ENCODE data around the gene TNNC2. TPM values are rescaled to one million over a fixed set of nuclear protein-coding genes. Genes with fewer than 3 reads are reported as not detected.
"Not testable (repeated sequence)": the region's sequence is repeated elsewhere in the genome, so short reads cannot be mapped to it uniquely, and the experiment has no call there.

TNNC2 gene
- polyA plus RNA-seq (2012; ENCODE audit: low read depth, missing spikeins), result 0.58 TPM

DNA sequence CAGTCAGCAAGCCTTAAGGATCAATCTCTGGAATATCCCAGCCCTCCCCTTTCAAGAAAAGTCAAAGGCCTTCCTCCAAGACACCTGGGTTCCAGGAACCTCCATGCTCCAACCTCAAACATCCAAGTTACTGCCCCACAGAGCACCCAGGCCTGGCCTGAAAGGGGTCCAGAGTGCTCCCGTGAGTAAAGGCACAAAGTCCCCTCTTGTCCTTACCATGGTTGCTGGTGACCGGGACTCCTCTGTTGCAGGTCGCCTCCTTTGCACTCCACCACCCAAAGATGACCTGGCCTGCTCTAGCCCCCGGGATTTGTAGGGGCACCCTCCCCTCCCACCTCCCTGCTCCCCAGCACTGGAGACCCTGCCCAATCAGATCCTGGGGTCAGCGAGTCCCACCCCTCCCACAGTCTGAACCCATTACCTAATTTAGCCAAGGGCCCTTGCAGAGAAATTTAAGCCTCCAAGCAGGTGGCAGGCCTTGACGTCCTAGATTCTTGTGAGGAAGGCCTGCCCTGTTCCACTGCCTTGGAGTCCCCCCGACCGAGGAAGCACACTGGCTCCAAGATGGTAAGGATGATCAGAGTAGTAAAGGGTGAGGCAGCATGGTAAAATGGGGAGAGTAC lies at the start of gene TNNC2:
TNNC2 (minus strand) TSS at position 283 of the 623 bp plus-strand sequence; CDS start at position 219, 64 bp downstream.
- FAIRE-seq, result no peak

DNA sequence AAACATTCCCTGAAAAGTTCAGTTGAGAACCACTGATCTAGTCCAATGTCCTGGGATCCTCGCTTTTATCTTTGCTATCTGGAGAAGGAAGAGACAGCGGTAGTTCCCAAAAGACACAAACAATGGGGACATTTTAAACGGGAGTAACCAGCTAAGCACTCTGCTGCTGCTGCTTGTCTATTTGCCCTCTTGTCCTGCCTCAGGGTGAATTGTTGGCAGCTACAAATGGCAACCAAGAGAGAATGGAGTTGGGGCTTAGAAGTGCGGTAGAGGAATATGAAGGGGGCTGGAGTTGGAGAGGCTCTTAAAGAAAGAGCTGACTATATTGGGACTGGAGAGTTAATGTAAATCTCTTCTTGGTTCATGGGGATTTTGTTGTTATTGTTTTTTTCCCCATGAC lies 47.5 kb upstream of the TNNC2 start:
- FAIRE-seq, result no peak
- DNase-seq (ENCODE audit: insufficient read length, low spot score), result no peak
- TF ChIP-seq POLR2AphosphoS5 (IDR thresholded peaks at IDR 0.05; ENCODE audit: low read depth, low read length), result no peak
- no peak for TF ChIP-seq PAX5 (IDR thresholded peaks at IDR 0.05; ENCODE audit: insufficient read depth, low read length, severe bottlenecking)

More for the DNA sequence above, at the start of gene TNNC2:
- DNase-seq (ENCODE audit: insufficient read length, low spot score), result no peak
- TF ChIP-seq POLR2AphosphoS5 (IDR thresholded peaks at IDR 0.05; ENCODE audit: low read depth, low read length), result no peak
- TF ChIP-seq SPI1 (IDR thresholded peaks at IDR 0.05; ENCODE audit: low read depth, low read length), result no peak
- TF ChIP-seq POU2F2 (IDR thresholded peaks at IDR 0.05; ENCODE audit: low read depth, low read length), result no peak
- no peak for TF ChIP-seq TAF1 (IDR thresholded peaks at IDR 0.05; ENCODE audit: low read depth, low read length)

DNA sequence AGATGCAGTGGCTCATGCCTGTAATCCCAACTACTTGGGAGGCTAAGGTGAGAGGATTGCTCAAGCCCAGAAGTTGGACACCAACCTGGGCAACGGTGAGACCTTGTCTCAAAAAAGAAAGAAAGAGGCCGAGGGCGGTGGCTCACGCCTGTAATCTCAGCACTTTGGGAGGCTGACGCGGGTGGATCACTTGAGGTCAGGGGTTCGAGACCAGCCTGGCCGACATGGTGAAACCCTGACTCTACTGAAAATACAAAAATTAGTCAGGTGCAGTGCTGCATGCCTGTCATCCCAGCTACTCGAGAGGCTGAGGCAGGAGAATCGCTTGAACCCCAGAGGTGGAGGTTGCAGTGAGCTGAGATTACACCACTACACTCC lies 47.0 kb upstream of the TNNC2 start:
- not testable (repeated sequence) for DNase-seq (ENCODE audit: insufficient read length, low spot score); FAIRE-seq

DNA sequence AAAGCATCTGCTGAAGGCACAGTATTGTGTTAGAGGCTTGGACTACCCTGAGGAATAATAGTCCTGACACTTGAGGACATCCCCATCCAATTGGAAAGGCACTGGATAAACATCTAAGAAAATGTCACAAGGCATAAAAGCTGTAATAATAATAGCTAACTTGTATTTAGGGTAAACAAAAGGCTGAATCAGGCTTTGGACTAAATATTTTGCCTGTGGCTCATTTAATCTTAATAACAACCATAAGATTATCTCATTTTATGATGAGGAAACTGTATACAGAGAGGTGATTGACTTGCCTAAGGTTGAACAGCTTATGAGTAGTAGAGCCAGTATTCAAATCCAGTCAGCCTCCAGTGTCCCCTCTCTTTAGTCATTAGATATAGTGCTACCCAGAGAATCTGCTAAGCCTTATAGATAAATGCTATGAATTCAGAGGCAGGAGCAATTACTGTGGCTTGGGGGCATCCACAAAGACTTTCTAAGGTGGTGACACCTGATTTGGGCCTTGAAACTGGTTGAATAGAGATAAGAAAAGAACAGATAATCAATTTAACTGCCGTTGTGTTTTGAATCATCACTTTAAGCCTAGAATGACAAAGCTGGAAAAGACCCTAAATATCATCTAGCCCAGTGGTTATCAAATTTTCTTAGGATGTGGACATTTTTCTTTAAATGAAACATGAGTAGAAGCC lies 46.4 kb upstream of the TNNC2 start:
- no peak for FAIRE-seq
- no peak for DNase-seq (ENCODE audit: insufficient read length, low spot score)
- TF ChIP-seq TAF1 (IDR thresholded peaks at IDR 0.05; ENCODE audit: low read depth, low read length), result no peak
- TF ChIP-seq POLR2AphosphoS5 (IDR thresholded peaks at IDR 0.05; ENCODE audit: low read depth, low read length), result no peak
- no peak for TF ChIP-seq PAX5 (IDR thresholded peaks at IDR 0.05; ENCODE audit: insufficient read depth, low read length, severe bottlenecking)
- no peak for TF ChIP-seq POU2F2 (IDR thresholded peaks at IDR 0.05; ENCODE audit: low read depth, low read length)
- TF ChIP-seq POLR2A (IDR thresholded peaks at IDR 0.05; ENCODE audit: low read depth, low read length), result no peak
- TF ChIP-seq SPI1 (IDR thresholded peaks at IDR 0.05; ENCODE audit: low read depth, low read length), result no peak

DNA sequence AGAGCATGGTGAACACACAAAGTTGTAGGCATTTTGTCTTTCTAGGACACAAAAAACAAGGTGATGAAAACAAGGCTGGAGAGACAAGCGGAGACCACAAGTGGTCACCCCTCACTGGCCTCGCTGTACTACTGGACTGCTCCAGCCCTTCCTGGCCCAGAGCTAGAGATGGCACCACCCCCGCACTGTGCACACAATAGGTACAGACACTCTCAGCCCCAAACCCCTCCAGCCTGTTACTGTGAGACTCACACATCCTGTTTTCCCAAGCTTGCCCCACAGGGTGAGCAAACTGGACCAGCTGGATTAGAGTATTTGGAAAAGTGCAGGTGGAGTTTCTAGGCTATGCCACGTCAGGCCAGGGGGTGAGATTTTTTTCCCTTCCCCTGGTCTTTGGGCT lies 45.5 kb upstream of the TNNC2 start:
- TF ChIP-seq TAF1 (IDR thresholded peaks at IDR 0.05; ENCODE audit: low read depth, low read length) (no peak), PAX5 (IDR thresholded peaks at IDR 0.05; ENCODE audit: insufficient read depth, low read length, severe bottlenecking) (no peak), POLR2AphosphoS5 (IDR thresholded peaks at IDR 0.05; ENCODE audit: low read depth, low read length) (no peak), SPI1 (IDR thresholded peaks at IDR 0.05; ENCODE audit: low read depth, low read length) (no peak)
- FAIRE-seq (no peak), DNase-seq (ENCODE audit: insufficient read length, low spot score) (no peak)

DNA sequence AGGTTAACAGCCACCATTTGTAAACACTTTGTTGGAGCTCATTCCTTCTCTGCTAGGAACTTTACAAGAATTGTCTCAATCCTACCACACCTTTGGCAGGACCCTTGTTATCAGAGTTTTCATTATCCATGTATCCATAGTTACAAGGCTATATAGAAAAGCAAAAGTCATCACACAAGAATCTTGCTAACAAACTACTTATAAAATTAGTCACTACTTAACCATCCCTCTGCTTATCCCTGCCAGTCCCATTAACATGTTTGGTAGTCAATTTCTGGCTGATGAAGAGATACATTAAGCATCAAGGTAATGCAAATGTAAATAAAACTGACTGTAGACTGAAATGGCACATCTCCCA lies 40.7 kb upstream of the TNNC2 start:
- no peak for FAIRE-seq
- DNase-seq (ENCODE audit: insufficient read length, low spot score), result no peak

DNA sequence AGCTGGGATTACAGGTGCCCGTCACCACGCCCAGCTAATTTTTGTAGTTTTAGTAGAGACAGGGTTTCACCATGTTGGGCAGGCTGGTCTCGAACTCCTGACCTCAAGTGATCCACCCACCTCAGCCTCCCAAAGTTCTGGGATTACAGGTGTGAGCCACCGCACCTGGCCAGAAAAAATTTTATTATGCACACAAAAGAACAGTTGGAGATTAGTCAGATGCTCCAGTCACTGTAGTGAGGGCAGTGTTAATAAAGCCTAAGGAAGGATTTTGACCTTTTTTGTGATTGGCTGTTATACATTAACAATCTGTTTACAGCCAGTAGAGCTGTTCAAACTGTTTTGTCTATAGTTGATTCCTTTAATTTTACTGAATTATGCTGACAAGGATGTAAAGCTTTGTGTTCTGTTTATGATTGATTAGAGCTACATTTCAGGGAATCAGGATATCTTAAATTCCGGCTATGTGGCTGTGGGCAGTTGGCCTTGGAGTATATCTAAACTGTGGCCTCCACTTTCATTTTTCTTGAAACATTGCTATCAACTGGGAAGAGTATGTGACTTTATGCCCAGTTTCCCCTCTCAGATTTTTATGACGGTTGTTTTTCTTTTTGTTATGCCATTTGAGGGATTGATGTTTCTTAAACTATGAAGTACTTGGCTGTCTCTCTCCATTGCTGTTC lies 40.2 kb upstream of the TNNC2 start:
- FAIRE-seq, result no peak
- no peak for DNase-seq (ENCODE audit: insufficient read length, low spot score)
- no peak for TF ChIP-seq POLR2AphosphoS5 (IDR thresholded peaks at IDR 0.05; ENCODE audit: low read depth, low read length)
- TF ChIP-seq SPI1 (IDR thresholded peaks at IDR 0.05; ENCODE audit: low read depth, low read length), result no peak
- no peak for TF ChIP-seq TAF1 (IDR thresholded peaks at IDR 0.05; ENCODE audit: low read depth, low read length)
- no peak for TF ChIP-seq POU2F2 (IDR thresholded peaks at IDR 0.05; ENCODE audit: low read depth, low read length)
- TF ChIP-seq POLR2A (IDR thresholded peaks at IDR 0.05; ENCODE audit: low read depth, low read length), result no peak
- no peak for TF ChIP-seq PAX5 (IDR thresholded peaks at IDR 0.05; ENCODE audit: insufficient read depth, low read length, severe bottlenecking)

More for the DNA sequence above, 40.7 kb upstream of the TNNC2 start:
- no peak for TF ChIP-seq POU2F2 (IDR thresholded peaks at IDR 0.05; ENCODE audit: low read depth, low read length)
- no peak for TF ChIP-seq POLR2AphosphoS5 (IDR thresholded peaks at IDR 0.05; ENCODE audit: low read depth, low read length)
- TF ChIP-seq POLR2A (IDR thresholded peaks at IDR 0.05; ENCODE audit: low read depth, low read length), result no peak
- TF ChIP-seq PAX5 (IDR thresholded peaks at IDR 0.05; ENCODE audit: insufficient read depth, low read length, severe bottlenecking), result no peak
- no peak for TF ChIP-seq SPI1 (IDR thresholded peaks at IDR 0.05; ENCODE audit: low read depth, low read length)
- no peak for TF ChIP-seq TAF1 (IDR thresholded peaks at IDR 0.05; ENCODE audit: low read depth, low read length)

DNA sequence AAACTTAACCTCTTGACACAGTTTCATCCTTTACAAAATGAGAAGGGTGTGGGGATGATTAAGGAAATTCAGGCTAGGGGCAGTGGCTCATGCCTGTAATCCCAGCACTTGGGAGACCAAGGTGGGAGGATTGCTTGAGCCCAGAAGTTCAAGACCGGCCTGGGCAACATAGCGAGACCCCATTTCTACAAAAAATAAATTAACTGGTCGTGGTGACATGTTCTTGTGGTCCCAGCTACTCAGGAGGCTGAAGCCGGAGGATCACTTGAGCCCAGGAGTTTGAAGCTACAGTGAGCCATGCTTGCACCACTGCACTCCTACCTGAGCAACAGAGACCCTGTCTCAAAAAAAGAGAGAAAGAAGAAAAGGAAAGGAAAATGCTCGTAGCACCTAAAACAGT lies 39.3 kb upstream of the TNNC2 start:
- TF ChIP-seq POU2F2 (IDR thresholded peaks at IDR 0.05; ENCODE audit: low read depth, low read length) (no peak), SPI1 (IDR thresholded peaks at IDR 0.05; ENCODE audit: low read depth, low read length) (no peak), POLR2A (IDR thresholded peaks at IDR 0.05; ENCODE audit: low read depth, low read length) (no peak), POLR2AphosphoS5 (IDR thresholded peaks at IDR 0.05; ENCODE audit: low read depth, low read length) (no peak), PAX5 (IDR thresholded peaks at IDR 0.05; ENCODE audit: insufficient read depth, low read length, severe bottlenecking) (no peak), TAF1 (IDR thresholded peaks at IDR 0.05; ENCODE audit: low read depth, low read length) (no peak)
- FAIRE-seq, result no peak
- no peak for DNase-seq (ENCODE audit: insufficient read length, low spot score)

DNA sequence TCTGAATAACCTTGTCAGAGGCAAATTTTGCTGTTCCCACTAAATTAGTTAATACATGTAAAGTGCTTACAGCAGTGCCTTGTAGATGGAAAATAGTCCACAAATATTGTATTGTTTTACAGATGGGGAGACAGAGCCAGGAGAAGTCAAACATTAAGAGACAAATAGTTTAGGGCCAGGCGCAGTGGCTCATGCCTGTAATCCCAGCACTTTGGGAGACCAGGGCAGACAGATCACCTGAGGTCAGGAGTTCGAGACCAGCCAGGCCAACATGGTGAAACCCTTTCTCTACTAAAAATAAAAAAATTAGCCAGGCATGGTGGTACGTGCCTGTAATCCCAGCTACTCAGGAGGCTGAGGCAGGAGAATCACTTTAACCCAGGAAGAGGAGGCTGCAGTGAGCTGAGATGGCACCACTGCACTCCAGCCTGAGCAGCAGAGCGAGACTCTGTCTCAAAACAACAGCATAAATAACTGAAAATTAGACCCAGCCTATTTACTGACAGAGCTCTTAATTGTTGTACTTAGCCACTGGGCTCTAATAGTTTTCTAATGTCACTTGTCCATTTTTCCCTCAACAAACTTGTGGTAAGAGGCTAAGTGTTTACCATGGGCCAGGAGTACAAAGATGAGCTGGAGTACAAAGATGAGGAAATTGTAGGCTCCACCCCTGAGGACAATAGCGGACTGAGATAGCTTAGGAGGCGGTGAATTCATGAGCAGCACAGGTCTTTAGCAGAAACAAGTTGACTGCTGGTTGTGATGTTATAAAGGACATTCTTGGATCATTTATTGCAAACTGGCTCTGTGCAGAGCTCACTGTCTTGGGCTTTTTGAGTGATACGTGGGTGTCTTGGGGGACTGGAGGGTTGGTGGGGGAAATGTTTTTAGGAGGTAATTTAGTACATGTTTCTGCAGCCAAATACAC lies 36.7 kb upstream of the TNNC2 start:
- no peak for FAIRE-seq
- DNase-seq (ENCODE audit: insufficient read length, low spot score), result no peak
- TF ChIP-seq TAF1 (IDR thresholded peaks at IDR 0.05; ENCODE audit: low read depth, low read length) (no peak), POLR2AphosphoS5 (IDR thresholded peaks at IDR 0.05; ENCODE audit: low read depth, low read length) (no peak), PAX5 (IDR thresholded peaks at IDR 0.05; ENCODE audit: insufficient read depth, low read length, severe bottlenecking) (no peak), SPI1 (IDR thresholded peaks at IDR 0.05; ENCODE audit: low read depth, low read length) (no peak), POU2F2 (IDR thresholded peaks at IDR 0.05; ENCODE audit: low read depth, low read length) (no peak), POLR2A (IDR thresholded peaks at IDR 0.05; ENCODE audit: low read depth, low read length) (no peak)

All from GM12891 (cell line).